ENCODE data around the gene RPS13.
"Not testable (repeated sequence)": the region's sequence is repeated elsewhere in the genome, so short reads cannot be mapped to it uniquely, and the experiment has no call there.

RPS13 gene

GRCh38 chr11:17034027-17034426, 43.4 kb downstream of the RPS13 start:
- not testable (repeated sequence) for DNase-seq

- no peak for DNase-seq
These were observed 50.9 kb downstream of the RPS13 start for GRCh38 chr11:17026487-17027082.

DNA sequence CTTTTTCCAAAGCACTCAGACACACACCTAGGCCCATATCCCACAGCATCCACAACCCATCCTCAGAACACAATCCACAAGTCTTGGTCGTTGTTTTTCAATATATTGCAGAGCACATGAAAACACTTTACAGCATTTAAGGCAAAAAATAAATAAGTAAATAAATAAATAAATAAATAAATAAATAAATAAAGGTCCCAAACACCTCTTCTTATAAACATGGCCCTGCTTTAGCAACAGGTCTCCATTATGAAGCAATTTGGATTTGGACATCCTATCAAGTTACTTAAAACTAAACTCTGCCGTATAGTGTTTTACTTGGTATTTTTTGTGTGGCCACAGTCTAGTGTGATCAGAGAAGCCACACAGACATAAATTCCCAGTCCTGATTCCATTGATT, 52.5 kb downstream of the RPS13 start:
- DNase-seq = no peak

Data from NCI-H510A treated with DMSO at 0.1 percent for 48 hours (cell line).